Activated CD8-positive, alpha-beta memory T cell treated with anti-CD3 and anti-CD28 coated beads for 4 hours (primary cell): ENCODE data around the gene LLGL2.
A peak's percentile ranks its signal among the peaks of the same experiment; 100 is the strongest.
"Not testable (repeated sequence)": the region's sequence is repeated elsewhere in the genome, so short reads cannot be mapped to it uniquely, and the experiment has no call there.

Experiments used
- DNase-seq, 2 donors: peaks; one replicate each; pipeline ENCODE4 v3.0.0-alpha.2; 2020; ENCODE audit warnings: low read depth in 2 of 2

Gene LLGL2

DNA sequence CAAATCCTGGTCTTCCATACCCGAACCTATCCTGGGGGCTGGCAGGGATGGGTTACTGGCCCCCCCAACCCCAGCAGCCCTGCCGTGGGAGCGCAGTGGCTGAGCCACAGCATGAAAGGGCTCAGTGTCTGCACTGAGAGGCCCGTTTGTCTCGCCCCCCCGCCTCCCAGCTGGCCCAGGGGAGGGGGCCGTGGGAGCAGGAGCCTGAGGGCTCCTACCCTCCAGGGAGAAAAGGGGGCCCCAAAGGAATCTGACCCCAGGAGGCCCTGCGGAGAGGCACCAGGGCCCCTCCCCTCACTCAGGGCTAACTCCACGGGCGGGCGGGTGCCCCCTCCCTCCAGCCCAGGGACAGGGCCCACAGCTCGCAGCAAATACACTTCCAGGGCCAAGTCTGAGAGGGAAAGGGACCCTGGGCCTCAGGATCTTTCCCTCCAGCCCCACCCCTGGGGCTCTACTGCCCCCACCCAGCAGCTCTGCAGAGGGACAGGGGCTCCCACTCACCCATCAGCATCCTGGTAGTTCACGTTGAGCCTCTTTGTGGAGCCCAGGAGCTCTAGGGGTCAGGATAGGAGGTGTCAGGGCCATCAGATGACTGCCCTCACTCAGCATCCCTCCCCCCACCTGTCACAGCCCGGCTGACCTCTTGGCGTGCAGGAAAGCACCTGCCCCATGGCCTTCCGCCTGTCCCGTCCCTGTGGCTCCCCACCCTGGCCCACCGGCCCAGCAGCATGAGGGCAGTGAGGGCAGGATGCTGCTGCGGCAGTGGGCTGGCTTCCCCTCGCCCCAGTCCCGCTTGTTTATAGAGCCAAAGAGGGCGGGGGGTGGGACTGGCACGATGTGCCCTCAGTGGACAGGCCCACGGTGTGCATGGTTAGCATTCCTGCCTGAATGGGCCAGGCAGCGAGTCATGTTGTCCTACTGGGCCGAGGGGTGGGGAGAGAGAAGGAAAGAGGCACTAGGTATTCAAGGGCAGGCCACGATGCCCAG lies 17.5 kb upstream of the LLGL2 start:
- no peak for DNase-seq

- DNase-seq, result no peak
These were observed 16.6 kb upstream of the LLGL2 start for GRCh38 chr17:75508931-75509361.

DNA sequence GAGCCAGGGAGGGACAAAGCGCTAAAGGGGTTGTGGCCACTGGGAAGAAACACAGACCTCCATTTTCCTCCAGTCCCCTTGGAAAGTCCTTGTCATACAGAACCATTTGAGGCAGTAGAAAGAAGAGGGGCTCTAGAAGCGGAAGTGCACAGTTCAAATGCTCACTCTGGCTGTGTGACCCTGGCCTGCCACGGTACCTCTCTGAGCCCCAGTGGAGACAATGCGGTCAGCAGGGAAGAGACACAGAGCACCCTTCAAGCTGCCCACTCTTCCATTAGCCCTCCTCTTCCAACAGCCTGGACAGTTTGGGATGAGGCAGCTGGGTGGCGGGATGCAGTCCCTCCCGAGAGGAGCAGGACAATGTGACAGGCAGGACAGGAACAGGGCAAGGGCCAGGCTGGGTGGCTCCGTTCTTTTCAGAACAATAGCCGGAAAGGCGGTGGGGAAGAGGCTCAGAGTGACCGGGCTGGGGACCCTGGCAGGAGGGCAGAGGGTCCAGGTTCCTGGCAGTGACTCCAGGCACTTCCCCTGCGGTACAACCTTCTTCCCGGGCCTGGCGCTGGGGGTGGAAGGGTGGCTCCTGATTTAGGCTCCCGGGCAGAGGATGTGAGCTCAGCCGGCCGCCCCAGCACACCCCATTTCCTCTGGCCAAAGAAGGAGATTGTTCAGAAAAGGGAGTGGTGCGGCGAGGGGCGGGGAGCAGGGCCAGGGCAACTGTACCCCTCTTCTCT lies 15.8 kb upstream of the LLGL2 start:
- DNase-seq, result no peak

- DNase-seq, result no peak
These were observed 14.3 kb upstream of the LLGL2 start for GRCh38 chr17:75511270-75511609.

- no peak for DNase-seq
These were observed 13.6 kb upstream of the LLGL2 start for GRCh38 chr17:75511610-75512575.

DNA sequence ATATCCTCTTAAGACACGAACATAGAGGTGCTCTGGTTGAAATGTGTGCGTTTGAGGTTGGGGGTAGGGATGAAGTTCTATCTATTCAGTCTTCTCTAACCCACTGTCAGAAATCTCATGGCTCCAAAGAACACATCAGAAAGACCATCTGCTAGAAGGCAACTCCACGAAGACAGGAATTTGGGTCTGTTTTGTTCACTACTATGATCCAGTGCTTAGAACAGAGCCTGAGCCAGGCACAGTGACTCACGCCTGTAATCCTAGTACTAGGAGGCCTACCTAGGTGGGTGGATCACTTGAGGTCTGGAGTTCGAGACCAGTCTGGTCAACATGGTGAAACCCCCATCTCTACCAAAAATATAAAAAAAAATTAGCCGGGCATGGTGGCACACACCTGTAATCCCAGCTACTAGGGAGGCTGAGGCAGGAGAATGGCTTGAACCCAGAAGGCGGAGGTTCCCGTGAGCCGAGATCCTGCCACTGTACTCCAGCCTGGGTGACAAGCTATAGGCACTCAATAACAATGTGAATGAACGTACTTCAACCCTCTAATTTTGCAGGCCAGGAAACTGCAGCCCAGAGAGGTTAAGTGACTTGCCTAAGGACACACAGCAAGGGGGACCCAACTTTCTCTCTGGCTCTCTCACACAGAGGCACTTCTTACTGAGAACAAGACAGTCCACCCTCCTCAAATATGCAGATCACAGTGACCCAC lies 12.4 kb upstream of the LLGL2 start:
- no peak for DNase-seq

DNA sequence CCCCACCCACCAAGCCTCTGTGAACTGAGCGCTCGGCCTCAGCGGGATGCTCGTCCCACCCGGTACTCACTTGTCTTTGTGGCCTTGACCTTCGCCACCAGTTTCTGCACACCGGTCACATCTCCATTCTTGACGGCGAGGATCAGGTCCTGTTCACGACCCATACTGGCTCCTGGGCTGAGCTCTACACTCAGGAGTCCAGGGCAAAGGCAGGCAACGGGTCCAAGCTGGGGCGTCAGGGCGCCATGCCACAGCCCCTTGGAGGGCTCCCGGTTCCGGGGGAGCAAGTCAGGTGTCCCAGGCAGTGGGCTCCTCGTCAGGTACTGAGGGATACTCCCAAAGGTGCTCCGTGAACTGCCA lies 11.9 kb upstream of the LLGL2 start:
- DNase-seq, result no peak

DNA sequence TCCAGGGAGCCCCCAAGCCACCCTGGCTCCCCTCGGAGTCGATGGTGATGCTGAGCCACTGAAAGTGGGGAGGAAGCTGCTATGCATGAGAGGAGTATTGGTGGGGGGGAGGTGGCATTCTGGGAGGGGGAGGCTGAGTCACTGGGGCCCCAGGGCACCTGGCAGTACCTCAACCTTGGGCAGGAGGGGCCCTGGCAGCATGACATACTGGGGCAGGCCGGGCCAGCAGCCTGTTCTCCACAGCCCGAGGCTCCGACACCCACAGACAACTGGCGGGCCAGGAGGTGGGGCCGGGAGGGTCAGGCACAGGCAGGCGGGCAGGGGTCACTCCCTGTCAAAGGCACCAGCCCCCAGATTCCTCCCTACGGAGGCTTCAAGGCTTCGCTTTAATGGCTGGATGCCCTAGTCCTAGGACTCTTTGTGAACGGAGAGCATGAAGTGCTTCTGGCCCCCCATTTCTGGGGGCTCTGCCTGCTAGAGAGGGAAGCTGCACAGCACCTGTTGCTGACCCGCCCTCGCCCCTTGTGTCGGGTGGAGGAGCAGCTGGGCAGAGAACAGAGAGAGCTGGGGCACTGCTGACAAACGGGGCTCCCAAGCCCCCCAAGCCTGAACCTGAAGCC lies 11.1 kb upstream of the LLGL2 start:
- DNase-seq, result no peak

- DNase-seq, result no peak
These were observed 10.5 kb upstream of the LLGL2 start for GRCh38 chr17:75514919-75515495.

DNA sequence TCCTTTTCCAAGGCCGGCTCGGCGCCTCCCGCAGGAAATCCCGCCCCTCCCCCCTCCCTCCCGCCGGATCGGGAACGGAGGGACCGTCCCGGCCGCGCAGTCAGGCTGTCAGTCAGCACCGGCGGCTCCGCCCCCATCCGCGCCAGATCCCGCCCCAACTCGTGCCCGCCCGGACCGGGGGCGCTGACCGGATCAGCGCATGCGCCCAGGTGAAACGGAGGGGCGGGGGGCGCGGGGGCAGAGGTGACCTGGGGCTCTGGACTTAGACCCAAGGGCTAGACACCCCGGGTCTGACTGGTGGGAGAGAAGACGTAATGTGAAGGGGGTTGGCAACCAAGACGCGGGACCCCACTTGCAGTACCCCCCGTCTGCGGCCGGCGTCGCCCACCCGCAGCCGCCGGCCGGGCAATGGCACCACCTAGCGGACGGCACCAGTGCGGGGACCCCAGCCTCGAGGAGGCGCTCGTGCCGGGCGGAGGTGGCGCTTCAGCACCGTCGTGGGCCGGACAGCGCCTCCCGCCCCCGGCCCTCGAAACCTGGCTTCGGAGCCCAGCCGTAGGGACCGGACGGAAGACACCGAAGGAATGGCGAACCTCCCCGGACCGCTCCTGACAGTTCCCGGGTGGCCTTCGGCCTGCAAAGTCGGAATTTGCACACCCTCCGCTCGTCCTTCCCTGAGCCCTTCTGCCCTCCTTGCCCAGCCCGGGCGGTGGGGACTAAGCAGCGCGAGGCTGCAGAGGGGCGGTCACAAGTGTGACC lies 9.8 kb upstream of the LLGL2 start, which contains the start of gene CASKIN2:
Gene CASKIN2, minus strand, starts transcription at position 42 of the 759 bp plus-strand sequence. CDS start 1,733 bp downstream, outside the sequence.
- DNase-seq, result peak; percentile 60

DNA sequence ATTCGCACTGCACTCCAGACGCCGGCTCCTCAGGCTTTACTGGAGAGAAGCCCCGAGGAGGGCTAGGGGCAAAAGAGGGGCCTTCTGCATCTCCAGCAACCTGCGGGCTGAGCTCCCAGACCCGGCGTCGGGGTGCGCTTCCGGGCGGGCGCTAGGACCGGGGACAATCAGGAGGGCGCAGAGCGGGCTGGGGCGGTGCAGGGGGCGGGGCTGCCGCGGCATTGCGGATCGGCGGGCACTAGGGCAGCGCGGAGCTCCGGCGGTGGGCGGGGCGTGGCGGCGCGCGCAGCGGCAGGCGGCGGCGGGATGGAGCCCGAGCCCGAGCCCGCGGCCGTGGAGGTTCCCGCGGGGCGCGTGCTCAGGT lies 9.3 kb upstream of the LLGL2 start, which contains the start of gene TSEN54:
Gene TSEN54, plus strand, starts transcription at position 274 of the 364 bp plus-strand sequence. Its CDS starts 33 bp downstream, at position 307.
- peak; percentile 88 to 92 for DNase-seq

DNA sequence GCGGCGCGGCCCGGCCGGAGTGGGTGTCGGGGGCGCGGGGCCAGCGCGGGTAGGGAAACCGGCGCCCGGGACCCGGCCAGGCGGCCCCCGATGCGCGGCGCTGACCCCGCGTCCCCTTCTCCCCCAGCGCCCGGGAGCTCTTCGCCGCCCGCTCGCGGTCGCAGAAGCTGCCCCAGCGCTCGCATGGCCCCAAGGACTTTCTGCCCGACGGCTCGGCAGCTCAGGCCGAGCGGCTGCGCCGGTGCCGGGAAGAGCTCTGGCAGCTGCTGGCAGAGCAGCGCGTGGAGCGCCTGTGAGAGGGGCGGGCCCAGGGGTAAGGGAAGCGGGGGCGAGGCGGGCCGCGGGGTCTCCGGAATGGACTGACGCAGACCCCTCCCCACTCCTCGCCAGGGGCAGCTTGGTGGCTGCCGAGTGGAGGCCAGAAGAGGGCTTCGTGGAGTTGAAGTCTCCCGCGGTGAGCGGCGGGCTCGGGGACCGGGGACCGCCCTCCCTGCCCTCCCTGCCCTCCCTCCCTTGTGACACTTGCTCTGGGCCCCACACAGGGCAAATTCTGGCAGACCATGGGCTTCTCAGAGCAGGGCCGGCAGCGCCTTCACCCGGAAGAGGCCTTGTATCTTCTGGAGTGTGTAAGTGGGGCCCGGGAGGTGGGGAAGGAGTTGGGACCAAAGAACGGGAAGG lies 8.7 kb upstream of the LLGL2 start:
- DNase-seq, result no peak

GRCh38 chr17:75517297-75517865 lies 8.1 kb upstream of the LLGL2 start:
- DNase-seq, result no peak

GRCh38 chr17:75518201-75518600 lies 7.3 kb upstream of the LLGL2 start:
- no peak for DNase-seq

DNA sequence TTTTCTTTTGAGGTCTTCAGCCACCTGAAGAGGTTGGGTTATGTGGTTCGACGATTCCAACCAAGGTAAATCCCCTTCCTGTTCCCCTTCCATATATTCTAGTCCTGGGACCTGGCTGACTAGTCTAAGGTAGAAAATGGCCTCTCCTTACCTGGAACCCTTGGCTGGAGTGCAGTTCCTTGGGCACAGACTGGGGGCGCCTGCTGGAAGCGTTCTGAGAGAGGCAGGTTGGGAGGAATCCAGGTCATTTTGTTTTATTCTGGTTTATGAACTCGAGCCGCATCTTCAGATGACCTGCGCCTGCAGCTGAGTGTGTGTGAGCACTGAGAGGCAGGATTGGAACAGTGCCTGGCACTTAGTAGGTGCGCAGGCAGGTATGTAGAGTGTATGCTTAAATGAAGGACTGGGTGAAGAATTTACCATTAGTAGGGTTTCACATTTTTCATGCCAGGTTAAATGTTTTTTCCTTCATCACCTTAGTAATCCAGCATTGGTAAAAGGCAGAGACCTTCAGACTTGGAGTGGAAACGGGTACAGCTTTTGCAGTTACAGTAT lies 6.4 kb upstream of the LLGL2 start:
- no peak for DNase-seq

DNA sequence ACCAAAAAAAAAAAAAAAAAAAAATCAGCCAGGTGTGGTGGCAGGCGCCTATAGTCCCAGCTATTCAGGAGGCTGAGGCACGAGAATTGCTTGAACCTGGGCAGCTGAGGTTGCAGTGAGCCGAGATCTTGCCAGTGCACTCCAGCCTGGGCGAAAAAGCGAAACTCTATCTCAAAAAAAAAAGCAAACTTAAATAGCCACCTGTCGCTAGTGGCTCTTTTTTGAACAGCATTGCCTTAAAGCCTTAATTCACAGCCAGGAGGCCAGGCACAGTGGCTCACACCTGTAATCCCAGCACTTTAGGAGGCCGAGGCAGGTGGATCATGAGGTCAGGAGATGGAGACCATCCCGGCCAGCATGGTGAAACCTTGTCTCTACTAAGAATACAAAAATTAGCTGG lies 5.1 kb upstream of the LLGL2 start:
- not testable (repeated sequence) for DNase-seq

GRCh38 chr17:75521290-75521689 lies 4.2 kb upstream of the LLGL2 start:
- no peak for DNase-seq
